D721Med (cell line): ENCODE measurements around the gene SLC7A6OS.

Source experiments
- DNase-seq: peaks from one replicate; pipeline ENCODE4 v3.0.0; 2011; ENCODE audit warnings: low spot score; ENCODE audit not compliant: insufficient read length
- FAIRE-seq: peaks from 2 replicates; lab custom pipeline; 2011; peaks lifted over from hg19 to GRCh38; lab: Jason Lieb, UNC
- TF ChIP-seq, protein P1 (sequence below): IDR thresholded peaks from 2 replicates; pipeline ENCODE4 v1.5.1; 2012; ENCODE audit warnings: mild to moderate bottlenecking, control low read depth; ENCODE audit not compliant: insufficient read depth; ENCODE audit errors: missing control alignments

The SLC7A6OS gene

DNA sequence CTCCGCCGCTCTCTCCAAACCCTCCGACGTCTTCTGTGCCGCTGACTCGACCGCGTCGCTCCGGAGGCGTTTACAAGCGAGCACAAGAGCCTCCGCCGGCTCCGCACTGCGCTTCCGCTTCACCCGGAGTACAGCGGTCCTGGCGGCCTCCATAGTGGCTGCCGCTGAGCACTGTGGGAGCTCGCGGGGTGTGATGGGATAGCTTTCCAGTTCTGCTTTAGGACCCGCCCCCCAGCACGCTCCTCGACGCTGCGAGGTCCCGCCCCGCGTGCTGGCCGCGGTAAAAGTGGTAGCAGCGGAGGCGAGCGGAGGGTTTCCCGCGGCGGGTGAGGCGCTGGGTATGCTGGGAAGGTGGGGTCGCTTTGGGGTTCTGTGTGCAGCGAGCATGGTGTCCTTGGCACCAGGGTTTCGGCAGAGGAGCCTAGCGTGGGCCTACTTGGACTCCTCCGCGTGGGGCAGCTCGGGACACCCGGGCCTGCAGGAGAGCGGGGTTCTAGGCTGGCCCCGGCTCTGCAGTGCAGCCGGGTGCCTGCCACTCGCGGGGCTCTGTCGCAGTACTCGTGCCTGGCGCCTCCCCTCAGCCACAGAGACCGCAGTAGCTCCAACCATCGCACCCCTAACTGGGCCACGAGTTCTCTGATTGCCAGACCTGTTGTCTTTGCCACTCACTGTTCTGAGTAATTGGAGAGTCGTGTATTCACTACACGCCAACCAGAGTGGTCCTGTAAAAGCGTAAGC is at the start of gene SLC7A6OS, which contains the start of gene PRMT7:
Gene SLC7A6OS (minus strand): TSS at position 173 of the 738 bp plus-strand sequence. CDS start 20 bp downstream, at position 153.
Gene PRMT7 (plus strand): TSS at position 246 of the 738 bp plus-strand sequence. CDS start 4,961 bp downstream, outside the sequence.
- DNase-seq (peak; percentile 69), FAIRE-seq (no peak)
- TF ChIP-seq, protein P1, sequence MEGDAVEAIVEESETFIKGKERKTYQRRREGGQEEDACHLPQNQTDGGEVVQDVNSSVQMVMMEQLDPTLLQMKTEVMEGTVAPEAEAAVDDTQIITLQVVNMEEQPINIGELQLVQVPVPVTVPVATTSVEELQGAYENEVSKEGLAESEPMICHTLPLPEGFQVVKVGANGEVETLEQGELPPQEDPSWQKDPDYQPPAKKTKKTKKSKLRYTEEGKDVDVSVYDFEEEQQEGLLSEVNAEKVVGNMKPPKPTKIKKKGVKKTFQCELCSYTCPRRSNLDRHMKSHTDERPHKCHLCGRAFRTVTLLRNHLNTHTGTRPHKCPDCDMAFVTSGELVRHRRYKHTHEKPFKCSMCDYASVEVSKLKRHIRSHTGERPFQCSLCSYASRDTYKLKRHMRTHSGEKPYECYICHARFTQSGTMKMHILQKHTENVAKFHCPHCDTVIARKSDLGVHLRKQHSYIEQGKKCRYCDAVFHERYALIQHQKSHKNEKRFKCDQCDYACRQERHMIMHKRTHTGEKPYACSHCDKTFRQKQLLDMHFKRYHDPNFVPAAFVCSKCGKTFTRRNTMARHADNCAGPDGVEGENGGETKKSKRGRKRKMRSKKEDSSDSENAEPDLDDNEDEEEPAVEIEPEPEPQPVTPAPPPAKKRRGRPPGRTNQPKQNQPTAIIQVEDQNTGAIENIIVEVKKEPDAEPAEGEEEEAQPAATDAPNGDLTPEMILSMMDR, result no peak

DNA sequence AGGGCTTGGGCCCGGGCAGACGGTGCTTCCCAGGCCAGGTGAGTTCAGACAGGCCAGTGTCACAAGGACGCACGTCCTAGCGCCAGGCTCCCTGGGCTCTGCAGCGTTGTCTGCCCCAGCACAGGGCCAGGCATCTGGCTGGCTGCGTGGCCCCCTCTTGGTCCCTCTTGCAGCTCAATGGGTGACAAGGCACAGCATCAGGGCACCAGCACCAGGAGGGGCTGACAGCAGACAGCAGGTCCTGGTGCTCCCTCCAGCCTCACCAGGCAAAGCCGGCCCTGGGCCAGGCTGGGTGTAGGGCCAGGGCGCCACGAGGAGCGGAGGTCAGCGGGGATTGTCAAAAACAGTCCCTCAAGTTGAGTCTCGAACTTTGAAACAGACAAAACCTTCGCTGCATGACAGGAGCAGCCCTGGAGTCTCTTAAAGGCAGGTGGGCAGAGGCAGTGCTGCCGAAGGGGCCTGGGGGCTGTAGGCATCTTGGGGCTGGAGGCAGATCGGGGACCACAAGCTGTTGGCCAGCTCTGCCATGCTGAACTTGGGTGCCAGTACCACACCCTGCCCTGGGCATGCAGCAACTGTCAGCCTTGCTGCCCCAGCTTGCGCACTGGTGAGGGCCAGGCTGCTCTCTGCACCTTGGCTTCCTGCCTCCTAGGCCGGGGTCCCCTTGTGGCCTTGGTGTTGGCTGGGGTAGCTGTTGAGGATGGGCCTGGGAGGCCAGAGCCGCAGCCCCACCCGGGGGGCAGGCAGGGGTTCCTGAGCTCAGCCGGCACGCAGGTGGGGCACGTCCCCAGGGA is 48.8 kb upstream of the SLC7A6OS start:
- no peak for FAIRE-seq

DNA sequence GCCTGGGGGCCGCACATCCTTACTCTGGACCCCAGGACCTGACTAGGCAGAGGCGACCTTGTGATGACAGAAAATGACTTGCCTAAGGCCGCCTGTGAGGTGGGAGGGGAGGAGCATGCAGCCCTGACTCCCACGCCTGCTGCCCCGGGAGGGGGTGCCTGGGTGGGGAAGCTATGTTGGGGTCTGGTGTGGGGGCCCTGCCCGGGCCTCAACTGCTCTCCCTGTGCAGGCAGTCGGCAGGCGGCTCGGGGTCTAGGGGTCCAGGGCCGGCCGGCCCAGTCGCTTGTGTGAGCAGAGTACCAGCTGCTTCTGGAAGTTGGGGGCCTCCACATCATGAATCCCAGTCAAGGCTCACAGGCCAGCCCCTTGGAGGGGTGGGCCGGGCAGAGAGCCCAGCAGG is 48.2 kb upstream of the SLC7A6OS start:
- TF ChIP-seq, protein P1, result no peak
- DNase-seq (no peak), FAIRE-seq (no peak)

More for the DNA sequence above, 48.8 kb upstream of the SLC7A6OS start:
- DNase-seq, result no peak
- TF ChIP-seq, protein P1, result no peak

DNA sequence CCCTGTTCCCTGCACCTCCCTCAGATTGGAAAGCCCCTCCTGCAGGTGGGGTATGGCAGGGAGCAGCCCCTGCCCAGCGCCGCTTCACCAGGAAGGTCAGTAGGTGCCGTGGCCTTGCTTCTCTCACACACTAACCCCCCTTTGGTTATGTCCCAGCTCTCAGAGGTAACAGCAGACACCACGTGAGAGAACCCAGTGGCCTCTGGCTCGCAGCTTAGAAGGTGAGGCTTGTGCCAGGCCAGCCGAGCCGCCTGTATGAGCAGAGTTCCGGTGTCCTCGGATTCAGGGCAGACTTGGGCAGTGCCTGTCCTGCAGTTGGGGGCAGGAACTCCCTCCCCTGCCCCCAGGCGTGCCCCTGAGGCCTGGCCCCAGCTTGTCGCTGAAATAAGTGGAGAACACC is 47.2 kb upstream of the SLC7A6OS start:
- TF ChIP-seq, protein P1, result no peak
- FAIRE-seq, result no peak
- DNase-seq, result no peak

DNA sequence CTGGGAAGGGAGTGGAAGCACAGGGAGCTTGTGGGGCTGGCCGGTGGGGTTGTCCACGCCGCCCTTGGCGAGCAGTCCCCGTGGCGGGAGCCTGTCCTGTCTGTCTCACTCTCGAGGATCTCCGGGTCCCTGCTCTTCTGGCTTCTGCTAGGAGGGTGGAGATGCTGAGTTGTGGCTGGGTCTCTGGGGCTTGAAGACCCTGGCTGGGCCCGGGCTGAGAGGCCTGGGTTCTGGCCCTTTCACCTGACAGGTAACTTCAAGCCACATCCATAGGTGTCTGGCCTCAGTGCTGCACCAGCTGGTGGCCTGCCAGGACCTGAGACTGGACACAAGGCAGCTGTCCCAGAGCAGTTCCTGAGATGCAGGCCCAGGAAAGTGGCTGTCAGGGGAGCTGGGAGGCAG is 46.8 kb upstream of the SLC7A6OS start:
- FAIRE-seq (no peak), DNase-seq (no peak)
- TF ChIP-seq, protein P1, result no peak

DNA sequence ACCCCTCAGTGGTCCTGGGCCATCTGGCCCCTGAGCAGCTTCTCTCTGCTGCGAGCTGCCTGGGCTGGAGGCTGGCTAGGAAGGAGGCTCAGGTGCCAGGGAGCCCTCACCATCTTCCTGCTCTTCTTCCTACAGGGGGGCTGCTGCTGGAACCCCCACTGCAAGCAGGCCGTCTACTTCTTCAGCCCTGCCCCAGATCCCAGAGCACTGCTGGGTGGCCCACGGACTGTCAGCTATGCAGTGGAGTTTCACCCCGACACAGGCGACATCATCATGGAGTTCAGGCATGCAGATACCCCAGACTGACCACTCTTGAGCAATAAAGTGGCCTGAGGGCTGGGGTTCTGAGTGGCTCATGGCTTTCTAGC is 46.2 kb upstream of the SLC7A6OS start:
- DNase-seq, result no peak

More for the DNA sequence above, 46.2 kb upstream of the SLC7A6OS start:
- no peak for FAIRE-seq
- TF ChIP-seq, protein P1, result no peak
